CD4-positive, alpha-beta T cell (primary cell): ENCODE measurements around the gene DSCAML1. TPM values are rescaled to one million over a fixed set of nuclear protein-coding genes. Genes with fewer than 3 reads are reported as not detected.

Experiments
- ATAC-seq: fragments of 200-7000 bp; cut with Tn5 transposase; one replicate; pipeline ENCODE4 v1.10.0; 2022; ENCODE audit warnings: mild to moderate bottlenecking; ENCODE audit not compliant: poor library complexity
- CTCF ChIA-PET: fragments of 350-600 bp; sonication (Branson Sonifier 250); formaldehyde crosslinking; loops from one replicate; lab custom pipeline; 2021; ENCODE audit warnings: antibody characterized with exemption, inconsistent platforms; lab: Charles Lee
- POLR2A ChIA-PET: fragments of 350-600 bp; sonication (Branson Sonifier 250); formaldehyde crosslinking; loops from one replicate; lab custom pipeline; 2021; ENCODE audit warnings: antibody characterized with exemption, inconsistent platforms; lab: Charles Lee
- DNase-seq, 14 experiments: peaks; one replicate each; pipeline ENCODE4 v3.0.0-alpha.2; 2013 to 2020; ENCODE audit warnings: mixed read lengths in 2 of 14
- H3K27ac ChIP-seq, 2 donors: one replicate each; pipeline versions ENCODE4 v1.5.1 to v1.7.0; 2013; ENCODE audit warnings: low read length in 2 of 2, low read depth in 1 of 2, mild to moderate bottlenecking in 1 of 2
- H3K27me3 ChIP-seq, 2 experiments: 1 replicate in 1 of 2; 2 replicates in 1 of 2; pipeline versions ENCODE4 v1.6.1 to v1.7.0; 2013; ENCODE audit warnings: low read length in 2 of 2, control low read depth in 1 of 2, mild to moderate bottlenecking in 1 of 2, moderate library complexity in 1 of 2; ENCODE audit not compliant: insufficient read depth in 2 of 2, control insufficient read depth in 1 of 2
- H3K36me3 ChIP-seq: one replicate; pipeline ENCODE4 v1.6.1; 2013; ENCODE audit warnings: low read length, control low read depth; ENCODE audit not compliant: insufficient read depth
- H3K4me1 ChIP-seq: one replicate; pipeline ENCODE4 v1.6.1; 2013; ENCODE audit warnings: low read length, control low read depth; ENCODE audit not compliant: insufficient read depth
- H3K4me3 ChIP-seq: one replicate; pipeline ENCODE4 v1.5.1; 2013; ENCODE audit warnings: mild to moderate bottlenecking, low read length, moderate library complexity
- H3K9me3 ChIP-seq, 2 experiments: 1 replicate in 1 of 2; 2 replicates in 1 of 2; pipeline versions ENCODE4 v1.6.1 to v1.7.0; 2013; ENCODE audit warnings: low read length in 2 of 2, mild to moderate bottlenecking in 2 of 2, control low read depth in 1 of 2, moderate library complexity in 1 of 2; ENCODE audit not compliant: control insufficient read depth in 1 of 2, insufficient read depth in 1 of 2
- H3K27ac Mint-ChIP-seq: one replicate; pipeline ENCODE4 v1.8.0; 2020; ENCODE audit warnings: mixed read lengths
- H3K27me3 Mint-ChIP-seq: one replicate; pipeline ENCODE4 v1.8.0; 2021; ENCODE audit warnings: mixed read lengths
- H3K36me3 Mint-ChIP-seq: one replicate; pipeline ENCODE4 v1.8.0; 2021; ENCODE audit warnings: low read depth, mixed read lengths
- H3K4me1 Mint-ChIP-seq: one replicate; pipeline ENCODE4 v1.8.0; 2021; ENCODE audit warnings: low read depth, mixed read lengths
- H3K4me3 Mint-ChIP-seq: one replicate; pipeline ENCODE4 v1.8.0; 2020; ENCODE audit warnings: mild to moderate bottlenecking, mixed read lengths
- H3K9me3 Mint-ChIP-seq: one replicate; pipeline ENCODE4 v1.8.0; 2020; ENCODE audit warnings: mixed read lengths
- intact Hi-C, 2 experiments: fragments of 100-400 bp; cut with DNase I in 1 of 2; cut with micrococcal nuclease in 1 of 2; formaldehyde crosslinking; loops; one replicate each; pipeline versions ENCODE4 v1.15.1 to v1.9.0; 2023 to 2025; cut with DNase I, micrococcal nuclease
- total RNA-seq, 174 experiments: library from RNA in 2 of 174; stranded (reverse) in 2 of 174; gene quantifications; one replicate each; pipeline ENCODE4 v1.2.3 and lab custom pipeline; 2021 to 2026
- TF ChIP-seq, protein P1 (sequence below): fragments of 200-600 bp; IDR thresholded peaks from one replicate; pipeline ENCODE4 v1.8.0; 2022; ENCODE audit warnings: antibody characterized with exemption, mild to moderate bottlenecking

The DSCAML1 gene
- total RNA-seq, 2 experiments from 2014 or later: 0.22 to 0.61 TPM

DNA sequence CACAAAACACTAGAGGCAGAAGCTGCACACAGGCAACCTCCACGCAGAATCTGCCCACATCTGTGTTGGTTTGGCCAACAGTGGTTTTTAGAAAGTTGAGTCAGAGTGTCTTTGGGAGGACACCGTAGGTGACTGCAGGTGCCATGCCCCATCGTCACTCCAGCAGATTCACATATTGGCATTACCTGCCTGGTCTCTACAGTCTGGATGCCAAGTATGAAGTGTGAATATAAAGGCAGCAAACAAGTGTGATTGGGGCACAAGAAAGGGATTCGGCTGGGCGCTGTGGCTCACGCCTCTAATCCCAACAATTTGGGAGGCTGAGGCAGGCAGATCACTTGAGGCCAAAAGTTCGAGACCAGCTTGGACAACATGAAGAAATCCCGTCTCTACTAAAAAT, 38.6 kb upstream of the DSCAML1 start:
- CTCF ChIA-PET: interaction anchor here (1.8 to 2.4 kb wide), 2 partner anchors 12 to 111 kb away, joined by 4 to 5 read pairs; no protein-coding TSS in a partner anchor

DNA sequence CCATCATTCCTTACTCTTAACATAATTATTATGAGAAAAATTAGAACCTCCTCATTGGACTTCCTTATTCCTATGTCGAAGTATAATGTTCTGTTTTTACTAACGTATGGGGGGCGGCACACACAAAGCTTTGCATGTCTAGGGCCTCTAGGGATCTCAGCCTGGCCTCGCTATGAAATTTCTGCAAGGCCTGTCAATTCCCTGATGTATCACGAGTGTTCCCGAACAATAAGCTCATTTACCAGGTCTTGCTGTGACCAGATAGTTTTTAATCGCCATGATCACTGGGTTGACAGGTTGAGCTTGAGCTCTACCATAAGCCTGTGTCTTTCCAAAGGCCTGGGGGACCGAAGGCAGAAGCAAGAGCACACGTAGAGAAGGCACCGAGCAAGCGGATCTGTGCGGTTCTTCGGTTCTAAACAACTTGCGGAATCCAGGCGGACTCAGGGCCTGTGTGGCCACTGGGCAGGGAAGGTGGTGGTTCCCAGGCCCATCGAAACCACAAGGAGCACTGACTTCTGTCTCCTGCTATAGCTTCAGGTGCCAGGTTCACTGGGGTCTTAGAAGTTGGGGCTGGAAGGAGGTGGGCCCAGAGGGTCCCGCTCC, 37.9 kb upstream of the DSCAML1 start:
- Mint-ChIP-seq H3K27me3 (no peaks in the 10 kb centered on the region), H3K27ac (no peak overlapping the region), H3K9me3 (no peaks in the 10 kb centered on the region), H3K4me3 (no peak overlapping the region), H3K36me3 (no peaks in the 10 kb centered on the region), H3K4me1 (peaks cover 16% of the 10 kb centered on the region)
- ChIA-PET CTCF (interaction anchor here (1.3 to 2.4 kb wide), 3 partner anchors 12 to 112 kb away, joined by 3 to 5 read pairs (median 4); no protein-coding TSS in a partner anchor), POLR2A (no interaction called here)
- ATAC-seq (no peak), DNase-seq (no peak)
- Histone ChIP-seq H3K9me3 (no peaks in the 10 kb centered on the region), H3K27ac (no peak overlapping the region), H3K27me3 (no peaks in the 10 kb centered on the region), H3K36me3 (no peaks in the 10 kb centered on the region), H3K4me3 (no peak overlapping the region), H3K4me1 (peaks cover 18% of the 10 kb centered on the region)
- TF ChIP-seq, protein P1, sequence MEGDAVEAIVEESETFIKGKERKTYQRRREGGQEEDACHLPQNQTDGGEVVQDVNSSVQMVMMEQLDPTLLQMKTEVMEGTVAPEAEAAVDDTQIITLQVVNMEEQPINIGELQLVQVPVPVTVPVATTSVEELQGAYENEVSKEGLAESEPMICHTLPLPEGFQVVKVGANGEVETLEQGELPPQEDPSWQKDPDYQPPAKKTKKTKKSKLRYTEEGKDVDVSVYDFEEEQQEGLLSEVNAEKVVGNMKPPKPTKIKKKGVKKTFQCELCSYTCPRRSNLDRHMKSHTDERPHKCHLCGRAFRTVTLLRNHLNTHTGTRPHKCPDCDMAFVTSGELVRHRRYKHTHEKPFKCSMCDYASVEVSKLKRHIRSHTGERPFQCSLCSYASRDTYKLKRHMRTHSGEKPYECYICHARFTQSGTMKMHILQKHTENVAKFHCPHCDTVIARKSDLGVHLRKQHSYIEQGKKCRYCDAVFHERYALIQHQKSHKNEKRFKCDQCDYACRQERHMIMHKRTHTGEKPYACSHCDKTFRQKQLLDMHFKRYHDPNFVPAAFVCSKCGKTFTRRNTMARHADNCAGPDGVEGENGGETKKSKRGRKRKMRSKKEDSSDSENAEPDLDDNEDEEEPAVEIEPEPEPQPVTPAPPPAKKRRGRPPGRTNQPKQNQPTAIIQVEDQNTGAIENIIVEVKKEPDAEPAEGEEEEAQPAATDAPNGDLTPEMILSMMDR: no peak
- intact Hi-C loops: no loop called here

More for the DNA sequence above, 38.6 kb upstream of the DSCAML1 start:
- no peaks in the 10 kb centered on the region for H3K27me3 ChIP-seq
- no peak overlapping the region for H3K4me3 ChIP-seq
- no peaks in the 10 kb centered on the region for H3K9me3 Mint-ChIP-seq
- POLR2A ChIA-PET: no interaction called here
- H3K27ac ChIP-seq: no peak overlapping the region
- H3K27me3 Mint-ChIP-seq: no peaks in the 10 kb centered on the region
- no peaks in the 10 kb centered on the region for H3K9me3 ChIP-seq
- TF ChIP-seq, protein P1: no peak
- peak in 1 of 14 experiments; percentile 1 for DNase-seq
- H3K36me3 ChIP-seq: no peaks in the 10 kb centered on the region
- H3K4me3 Mint-ChIP-seq: no peak overlapping the region
- no peak for ATAC-seq
- H3K4me1 Mint-ChIP-seq: peaks cover 10% of the 10 kb centered on the region
- H3K4me1 ChIP-seq: peaks cover 12% of the 10 kb centered on the region
- H3K27ac Mint-ChIP-seq: no peak overlapping the region
- no peaks in the 10 kb centered on the region for H3K36me3 Mint-ChIP-seq
- intact Hi-C loops: no loop called here

DNA sequence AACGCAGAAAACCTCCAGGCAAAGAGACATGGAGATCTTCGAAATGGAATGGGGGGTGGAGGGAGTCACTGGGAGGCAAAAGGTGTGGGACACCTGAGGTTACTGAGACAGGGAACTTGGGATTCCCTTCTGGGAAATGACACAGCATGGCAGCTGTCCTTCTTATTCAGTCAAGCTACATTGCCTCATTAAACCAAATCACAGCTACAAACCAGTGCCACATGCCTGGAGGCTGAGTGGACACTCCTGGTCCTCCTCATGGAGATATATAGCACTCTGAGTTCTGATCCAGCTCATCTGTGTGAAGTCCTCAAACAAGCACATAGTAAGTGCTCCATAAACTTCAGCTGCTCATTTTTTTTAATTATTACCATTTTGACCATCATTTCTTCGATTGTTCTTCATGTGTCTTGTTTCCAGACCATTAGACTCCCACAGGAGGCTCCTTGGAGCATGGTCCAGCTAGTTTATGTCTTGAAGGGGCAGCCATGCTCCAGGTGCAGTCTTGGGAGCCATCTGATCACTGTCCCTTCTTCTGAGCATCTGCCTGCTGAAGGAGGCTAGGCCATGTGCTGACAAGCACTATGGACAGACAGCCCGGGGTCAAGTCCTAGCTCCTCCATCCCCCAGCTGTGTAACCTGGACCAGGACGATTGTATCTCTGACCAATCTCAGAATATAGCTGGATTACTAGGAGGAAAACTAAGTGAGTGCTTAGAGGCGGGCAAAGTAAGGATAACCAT, 37.2 kb upstream of the DSCAML1 start:
- Mint-ChIP-seq H3K27ac (no peak overlapping the region), H3K27me3 (no peaks in the 10 kb centered on the region), H3K9me3 (no peaks in the 10 kb centered on the region), H3K4me3 (no peak overlapping the region), H3K4me1 (peaks cover 17% of the 10 kb centered on the region), H3K36me3 (no peaks in the 10 kb centered on the region)
- no peaks in the 10 kb centered on the region for H3K27me3 ChIP-seq
- no peaks in the 10 kb centered on the region for H3K36me3 ChIP-seq
- no peaks in the 10 kb centered on the region for H3K9me3 ChIP-seq
- ChIA-PET POLR2A (no interaction called here), CTCF (interaction anchor here (1.3 to 1.8 kb wide), 2 partner anchors 27 to 112 kb away, joined by 3 to 4 read pairs; no protein-coding TSS in a partner anchor)
- TF ChIP-seq, protein P1: no peak
- DNase-seq (no peak), ATAC-seq (no peak)
- no peak overlapping the region for H3K4me3 ChIP-seq
- peaks cover 25% of the 10 kb centered on the region for H3K4me1 ChIP-seq
- H3K27ac ChIP-seq: no peak overlapping the region
- intact Hi-C loops: no loop called here
